Activated naive CD4-positive, alpha-beta T cell treated with anti-CD3 and anti-CD28 coated beads, Interleukin-2, amount 50 U/mL, for 24 hours (primary cell): ENCODE data around the gene ARPC2.

Source experiments
- H3K27ac Mint-ChIP-seq: one replicate; pipeline ENCODE4 v1.8.0; 2021; ENCODE audit warnings: mild to moderate bottlenecking, mixed read lengths
- H3K27me3 Mint-ChIP-seq: one replicate; pipeline ENCODE4 v1.8.0; 2021; ENCODE audit warnings: mixed read lengths
- H3K36me3 Mint-ChIP-seq: one replicate; pipeline ENCODE4 v1.8.0; 2021; ENCODE audit warnings: mixed read lengths
- H3K4me1 Mint-ChIP-seq: one replicate; pipeline ENCODE4 v1.8.0; 2021; ENCODE audit warnings: mixed read lengths
- H3K4me3 Mint-ChIP-seq: one replicate; pipeline ENCODE4 v1.8.0; 2021; ENCODE audit warnings: mild to moderate bottlenecking, mixed read lengths
- H3K9me3 Mint-ChIP-seq: one replicate; pipeline ENCODE4 v1.8.0; 2021; ENCODE audit warnings: mixed read lengths

ARPC2 gene

GRCh38 chr2:218257390-218257981 lies 40.5 kb downstream of the ARPC2 start:
- H3K4me1 Mint-ChIP-seq = peaks cover 32% of the 10 kb centered on the region
- no peaks in the 10 kb centered on the region for H3K9me3 Mint-ChIP-seq
- peaks cover 6% of the 10 kb centered on the region for H3K36me3 Mint-ChIP-seq
- peak overlapping the region; percentile 93 for H3K27ac Mint-ChIP-seq
- H3K27me3 Mint-ChIP-seq = no peaks in the 10 kb centered on the region
- peak overlapping the region; percentile 62 for H3K4me3 Mint-ChIP-seq

GRCh38 chr2:218259099-218259961 lies 42.3 kb downstream of the ARPC2 start:
- H3K36me3 Mint-ChIP-seq = peaks cover 4% of the 10 kb centered on the region
- no peaks in the 10 kb centered on the region for H3K9me3 Mint-ChIP-seq
- no peaks in the 10 kb centered on the region for H3K27me3 Mint-ChIP-seq
- peaks cover 39% of the 10 kb centered on the region for H3K4me1 Mint-ChIP-seq
- no peak overlapping the region for H3K4me3 Mint-ChIP-seq
- H3K27ac Mint-ChIP-seq = peak overlapping the region; percentile 30

GRCh38 chr2:218260166-218260565 lies 43.2 kb downstream of the ARPC2 start:
- H3K27me3 Mint-ChIP-seq = no peaks in the 10 kb centered on the region

GRCh38 chr2:218260742-218261422 lies 43.9 kb downstream of the ARPC2 start, which contains the start of gene GPBAR1:
Gene GPBAR1, plus strand, starts transcription at chr2:218261015. Its CDS starts 1,710 bp downstream, at chr2:218262725.
- H3K9me3 Mint-ChIP-seq = no peaks in the 10 kb centered on the region
- peaks cover 34% of the 10 kb centered on the region for H3K4me1 Mint-ChIP-seq
- H3K4me3 Mint-ChIP-seq = no peak within 1 kb of the TSS
- H3K36me3 Mint-ChIP-seq = no peaks in the 10 kb centered on the region
- no peaks in the 10 kb centered on the region for H3K27me3 Mint-ChIP-seq
- no peak within 1 kb of the TSS for H3K27ac Mint-ChIP-seq

More at GRCh38 chr2:218260166-218260565, 43.2 kb downstream of the ARPC2 start:
- no peak overlapping the region for H3K4me3 Mint-ChIP-seq
- no peaks in the 10 kb centered on the region for H3K9me3 Mint-ChIP-seq
- no peak overlapping the region for H3K27ac Mint-ChIP-seq
- peaks cover 37% of the 10 kb centered on the region for H3K4me1 Mint-ChIP-seq
- H3K36me3 Mint-ChIP-seq = peaks cover under 1% of the 10 kb centered on the region

GRCh38 chr2:218261423-218262236 lies 44.6 kb downstream of the ARPC2 start:
- H3K27me3 Mint-ChIP-seq = no peaks in the 10 kb centered on the region
- H3K4me1 Mint-ChIP-seq = peaks cover 37% of the 10 kb centered on the region
- no peak overlapping the region for H3K27ac Mint-ChIP-seq
- no peaks in the 10 kb centered on the region for H3K9me3 Mint-ChIP-seq
- no peaks in the 10 kb centered on the region for H3K36me3 Mint-ChIP-seq
- no peak overlapping the region for H3K4me3 Mint-ChIP-seq

- Mint-ChIP-seq H3K27ac (no peak overlapping the region), H3K4me1 (peaks cover 35% of the 10 kb centered on the region), H3K27me3 (no peaks in the 10 kb centered on the region), H3K9me3 (no peaks in the 10 kb centered on the region), H3K4me3 (no peak overlapping the region), H3K36me3 (peaks cover 2% of the 10 kb centered on the region)
Measured at GRCh38 chr2:218262237-218262600, 45.2 kb downstream of the ARPC2 start.

GRCh38 chr2:218262631-218263586 lies 45.9 kb downstream of the ARPC2 start:
- Mint-ChIP-seq H3K27me3 (no peaks in the 10 kb centered on the region), H3K27ac (no peak overlapping the region), H3K36me3 (peaks cover 2% of the 10 kb centered on the region), H3K4me3 (no peak overlapping the region), H3K4me1 (peaks cover 34% of the 10 kb centered on the region), H3K9me3 (no peaks in the 10 kb centered on the region)

GRCh38 chr2:218263817-218264641 lies 47.0 kb downstream of the ARPC2 start:
- Mint-ChIP-seq H3K4me3 (no peak overlapping the region), H3K36me3 (peaks cover 2% of the 10 kb centered on the region), H3K27ac (no peak overlapping the region), H3K9me3 (no peaks in the 10 kb centered on the region), H3K4me1 (peaks cover 30% of the 10 kb centered on the region), H3K27me3 (no peaks in the 10 kb centered on the region)

- Mint-ChIP-seq H3K27ac (no peak overlapping the region), H3K4me3 (no peak overlapping the region), H3K4me1 (peaks cover 31% of the 10 kb centered on the region), H3K36me3 (peaks cover 5% of the 10 kb centered on the region), H3K9me3 (no peaks in the 10 kb centered on the region), H3K27me3 (no peaks in the 10 kb centered on the region)
Measured at GRCh38 chr2:218264773-218265561, 48.0 kb downstream of the ARPC2 start.

- Mint-ChIP-seq H3K4me1 (peaks cover 35% of the 10 kb centered on the region), H3K4me3 (no peak overlapping the region), H3K27me3 (no peaks in the 10 kb centered on the region), H3K36me3 (peaks cover 5% of the 10 kb centered on the region), H3K9me3 (no peaks in the 10 kb centered on the region), H3K27ac (no peak overlapping the region)
Measured at GRCh38 chr2:218265626-218266025, 48.6 kb downstream of the ARPC2 start.

GRCh38 chr2:218266316-218266979 lies 49.5 kb downstream of the ARPC2 start:
- no peak overlapping the region for H3K4me3 Mint-ChIP-seq
- H3K36me3 Mint-ChIP-seq = peaks cover 5% of the 10 kb centered on the region
- H3K4me1 Mint-ChIP-seq = peaks cover 43% of the 10 kb centered on the region
- H3K27me3 Mint-ChIP-seq = no peaks in the 10 kb centered on the region
- no peak overlapping the region for H3K27ac Mint-ChIP-seq
- H3K9me3 Mint-ChIP-seq = no peaks in the 10 kb centered on the region

- H3K27me3 Mint-ChIP-seq = no peaks in the 10 kb centered on the region
- no peaks in the 10 kb centered on the region for H3K9me3 Mint-ChIP-seq
- H3K36me3 Mint-ChIP-seq = peaks cover 5% of the 10 kb centered on the region
- H3K27ac Mint-ChIP-seq = no peak overlapping the region
- peak overlapping the region; percentile 39 for H3K4me3 Mint-ChIP-seq
- peaks cover 51% of the 10 kb centered on the region for H3K4me1 Mint-ChIP-seq
Measured at GRCh38 chr2:218267259-218267658, 50.3 kb downstream of the ARPC2 start.
